HUDEP-2 (cell line): ENCODE data around the gene CCDC57.
A peak's percentile ranks its signal among the peaks of the same experiment; 100 is the strongest.
"Not testable (repeated sequence)": the region's sequence is repeated elsewhere in the genome, so short reads cannot be mapped to it uniquely, and the experiment has no call there.

Experiments
- DNase-seq, 76 experiments: peaks; one replicate each; lab custom pipeline; 2025; ENCODE audit not compliant: unreplicated experiment in 76 of 76; lab: John Stamatoyannopoulos, UW

CCDC57 gene, protein sequence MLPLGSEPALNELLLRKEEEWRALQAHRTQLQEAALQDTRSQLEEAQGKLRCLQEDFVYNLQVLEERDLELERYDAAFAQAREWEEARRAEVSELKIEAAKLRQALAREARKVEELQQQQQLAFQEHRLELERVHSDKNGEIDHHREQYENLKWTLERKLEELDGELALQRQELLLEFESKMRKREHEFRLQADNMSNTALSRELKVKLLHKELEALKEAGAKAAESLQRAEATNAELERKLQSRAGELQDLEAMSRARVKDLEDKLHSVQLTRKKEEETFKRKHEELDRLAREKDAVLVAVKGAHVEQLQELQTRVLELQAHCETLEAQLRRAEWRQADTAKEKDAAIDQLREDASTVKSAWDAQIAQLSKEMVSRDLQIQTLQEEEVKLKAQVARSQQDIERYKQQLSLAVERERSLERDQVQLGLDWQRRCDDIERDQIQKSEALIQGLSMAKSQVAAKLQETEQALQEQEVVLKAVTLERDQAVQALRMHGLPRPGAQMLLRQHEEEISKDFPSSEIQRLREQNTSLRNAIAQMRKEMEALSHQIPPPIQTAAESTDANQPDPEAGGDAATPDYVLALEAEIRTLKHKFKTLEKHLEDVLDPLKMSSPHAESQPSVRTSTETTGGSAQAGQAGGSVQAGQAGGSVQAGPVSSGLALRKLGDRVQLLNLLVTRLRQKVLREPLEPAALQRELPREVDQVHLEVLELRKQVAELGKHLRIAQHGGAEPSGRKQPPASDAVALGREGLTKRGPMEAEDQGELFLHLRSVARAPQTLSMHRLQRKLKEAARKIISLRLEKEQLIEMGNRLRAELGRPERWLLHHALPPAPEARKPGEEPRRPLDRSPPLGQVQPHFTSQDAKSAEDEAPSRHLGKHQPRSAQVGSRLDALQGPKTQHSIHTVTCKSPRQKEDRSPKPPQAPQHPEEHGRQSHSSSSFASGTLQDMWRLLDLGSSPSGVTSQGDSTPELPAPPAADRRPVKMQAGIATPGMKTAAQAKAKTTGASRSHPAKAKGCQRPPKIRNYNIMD

DNA sequence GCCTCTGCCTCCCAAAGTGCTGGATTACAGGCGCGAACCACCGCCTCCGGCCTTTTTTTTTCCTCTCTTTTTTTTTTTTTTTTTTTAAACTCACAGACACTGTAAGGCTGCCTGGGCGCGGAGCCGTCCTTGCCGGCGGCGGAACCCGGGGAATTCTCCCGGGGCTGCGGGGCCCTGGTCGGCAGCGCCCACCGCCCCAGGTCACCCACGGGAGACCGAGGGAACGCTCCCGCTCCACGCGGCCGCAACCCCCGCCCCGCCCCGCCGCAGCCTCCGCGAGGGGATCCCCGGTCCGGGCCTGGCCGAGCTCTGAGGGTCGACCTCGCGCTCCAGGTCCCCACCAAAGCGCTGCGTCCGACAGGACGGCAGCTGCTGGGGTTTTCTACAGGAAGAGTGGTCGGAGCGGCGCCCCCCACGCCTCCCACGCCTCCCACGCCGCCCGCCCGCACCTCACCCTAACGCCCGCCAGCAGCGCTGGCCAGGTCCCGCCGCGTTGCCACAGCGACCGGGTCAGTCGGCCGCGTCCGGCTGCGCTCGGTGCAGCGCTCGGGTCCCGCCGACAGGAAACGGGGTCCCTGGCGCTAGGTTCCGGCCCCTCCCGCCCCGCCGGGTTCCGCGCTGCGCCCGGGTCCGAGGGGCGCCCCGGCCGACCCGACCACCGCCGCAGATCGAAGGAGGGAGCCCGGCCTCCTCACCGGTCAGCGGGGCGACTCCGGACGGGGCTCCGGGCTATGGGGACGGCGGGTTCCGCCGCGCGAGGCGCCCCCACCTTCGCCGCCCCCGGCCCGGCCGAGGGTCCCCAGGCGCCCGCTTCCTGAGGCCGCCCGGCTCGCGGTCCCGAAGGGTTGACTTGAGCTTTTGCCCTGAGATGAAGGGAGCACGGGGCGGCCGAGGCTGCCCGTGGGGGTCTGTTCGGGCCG, at the start of gene CCDC57:
Gene CCDC57, minus strand, starts transcription at position 512 of the 920 bp plus-strand sequence. CDS start 10,898 bp downstream, outside the sequence.
- DNase-seq = peak in 68 of 76 experiments; percentile 18 to 87 (median 67)

DNA sequence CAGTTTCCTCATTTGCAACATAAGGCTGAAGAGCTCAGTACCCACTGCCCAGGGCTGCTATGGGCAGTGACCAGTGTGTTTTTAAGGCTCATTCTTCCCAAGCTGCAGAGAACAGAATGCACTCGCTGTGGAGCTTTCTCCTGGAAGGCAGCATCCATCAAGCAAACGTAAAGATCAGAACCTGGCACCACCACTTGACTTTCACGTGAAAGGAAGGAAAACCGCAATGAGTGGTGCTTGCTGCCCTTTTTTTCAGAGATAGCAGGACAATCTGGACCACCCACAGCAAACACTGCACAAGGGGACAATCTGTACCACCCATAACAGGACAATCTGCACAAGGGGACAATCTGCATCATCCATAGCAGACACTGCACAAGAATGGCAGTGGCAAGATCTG, 49.7 kb upstream of the CCDC57 start:
- DNase-seq = no peak

DNA sequence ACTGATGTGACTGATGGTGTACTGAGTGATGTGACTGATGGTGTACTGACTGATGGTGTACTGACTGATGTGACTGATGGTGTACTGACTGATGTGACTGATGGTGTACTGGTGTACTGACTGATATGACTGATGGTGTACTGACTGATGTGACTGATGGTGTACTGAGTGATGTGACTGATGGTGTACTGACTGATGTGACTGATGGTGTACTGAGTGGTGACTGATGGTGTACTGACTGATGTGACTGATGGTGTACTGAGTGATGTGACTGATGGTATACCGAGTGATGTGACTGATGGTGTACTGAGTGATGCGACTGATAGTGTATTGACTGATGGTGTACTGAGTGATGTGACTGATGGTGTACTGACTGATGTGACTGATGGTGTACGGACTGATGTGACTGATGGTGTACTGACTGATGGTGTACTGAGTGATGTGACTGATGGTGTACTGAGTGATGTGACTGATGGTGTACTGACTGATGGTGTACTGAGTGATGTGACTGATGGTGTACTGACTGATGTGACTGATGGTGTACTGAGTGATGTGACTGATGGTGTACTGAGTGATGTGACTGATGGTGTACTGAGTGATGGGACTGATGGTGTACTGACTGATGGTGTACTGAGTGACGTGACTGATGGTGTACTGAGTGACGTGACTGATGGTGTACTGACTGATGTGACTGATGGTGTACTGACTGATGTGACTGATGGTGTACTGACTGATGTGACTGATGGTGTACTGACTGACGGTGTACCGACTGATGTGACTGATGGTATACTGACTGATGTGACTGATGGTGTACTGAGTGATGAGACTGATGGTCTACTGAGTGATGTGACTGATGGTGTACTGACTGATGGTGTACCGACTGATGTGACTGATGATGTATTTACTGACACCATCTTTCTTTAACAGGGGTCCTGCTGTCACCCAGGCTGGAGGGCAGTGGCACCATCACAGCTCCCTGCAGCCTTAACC, 47.6 kb upstream of the CCDC57 start:
- not testable (repeated sequence) for DNase-seq

DNA sequence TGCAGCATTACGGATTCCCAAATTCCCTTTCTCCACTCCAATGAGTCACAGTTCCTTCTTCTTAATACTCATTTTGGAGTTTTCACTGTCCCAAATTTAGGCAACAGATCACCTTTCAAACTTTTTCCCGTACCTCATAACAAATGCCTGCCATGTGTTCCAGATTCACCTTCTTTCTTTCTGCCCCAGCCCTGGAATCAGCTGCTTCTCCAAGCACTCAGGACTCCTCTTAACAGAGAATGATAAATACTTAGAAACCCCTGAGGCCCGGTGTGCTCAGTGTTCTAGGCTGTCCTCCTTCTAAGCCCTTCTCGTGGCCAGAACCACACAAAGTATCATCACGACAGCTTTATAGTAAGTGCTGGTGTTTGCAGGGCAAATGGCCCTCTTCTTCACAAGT, 45.9 kb upstream of the CCDC57 start:
- DNase-seq = no peak

DNA sequence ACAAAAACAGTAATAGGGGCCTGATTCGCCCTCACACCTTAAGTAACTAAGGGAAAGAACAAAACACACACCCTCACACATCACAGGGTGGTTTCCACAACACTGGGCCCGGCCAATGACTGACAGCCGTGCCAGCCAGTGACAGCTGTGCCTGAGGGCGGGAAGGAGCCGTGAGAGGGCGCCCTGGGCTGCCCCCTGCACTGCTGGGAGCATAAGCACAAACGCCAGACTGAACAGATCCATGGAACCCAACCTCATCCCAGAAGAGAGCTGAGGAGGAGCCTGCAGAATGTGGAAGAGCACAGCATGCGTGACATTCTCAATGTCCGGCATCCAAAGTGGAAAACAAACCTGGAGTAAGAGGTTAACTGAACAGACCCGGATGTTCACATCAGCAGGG, 44.8 kb upstream of the CCDC57 start:
- peak in 19 of 76 experiments; percentile 4 to 62 (median 26) for DNase-seq

DNA sequence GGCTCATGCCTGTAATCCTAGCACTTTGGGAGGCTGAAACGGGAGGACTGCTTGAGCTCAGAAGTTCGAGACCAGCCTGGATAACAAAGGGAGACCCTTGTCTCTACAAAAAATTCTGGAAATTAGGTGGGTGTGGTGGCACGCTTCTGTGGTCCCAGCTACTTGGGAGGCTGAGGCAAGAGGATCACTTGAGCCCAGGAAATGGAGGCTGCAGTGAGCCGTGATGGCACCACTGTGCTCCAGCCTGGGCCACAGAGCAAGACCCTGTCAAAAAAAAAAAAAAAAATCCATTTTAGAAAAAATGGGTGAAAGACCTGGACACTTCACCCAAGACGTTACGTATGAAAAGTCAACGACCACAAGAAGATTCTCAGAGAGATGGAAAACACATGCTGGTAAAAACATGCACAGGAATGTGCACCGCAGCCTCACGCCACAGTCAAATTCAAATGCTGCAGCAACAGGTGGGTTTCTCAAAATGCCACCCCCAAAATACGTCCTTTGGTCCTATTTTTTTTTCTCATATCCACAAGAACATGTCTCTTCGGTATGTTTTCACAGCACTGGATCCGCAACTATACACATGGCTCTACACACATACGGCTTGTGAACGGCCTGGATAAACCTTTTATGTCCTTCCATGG, 43.7 kb upstream of the CCDC57 start:
- DNase-seq = no peak

DNA sequence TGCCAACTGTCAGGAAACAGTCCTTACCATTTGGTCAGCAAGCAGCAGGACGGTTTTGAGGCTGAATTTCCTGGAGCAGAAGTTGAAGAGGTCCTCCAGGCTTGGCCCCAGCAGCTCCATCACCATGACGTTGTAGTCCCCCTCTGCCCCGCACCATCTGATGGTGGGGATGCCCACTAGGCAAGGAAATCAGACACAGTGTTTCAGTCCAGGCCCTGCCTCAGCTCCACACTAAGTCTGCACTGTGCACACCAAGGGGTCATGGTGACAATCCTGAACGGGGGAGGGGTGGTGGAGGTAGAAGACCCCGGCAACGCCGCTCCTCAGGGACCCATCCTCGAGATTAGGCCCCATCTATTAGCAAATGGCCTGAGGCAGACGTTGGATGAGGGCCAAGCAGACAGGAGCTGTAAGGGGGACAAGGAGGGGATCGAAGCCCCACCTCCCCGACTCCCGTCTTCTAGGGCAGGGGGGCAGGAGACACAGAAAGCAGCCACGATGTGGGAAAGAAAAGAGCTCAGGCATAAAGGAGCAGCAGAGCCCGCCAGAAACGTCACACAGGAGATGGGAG, 42.8 kb upstream of the CCDC57 start:
- no peak for DNase-seq

DNA sequence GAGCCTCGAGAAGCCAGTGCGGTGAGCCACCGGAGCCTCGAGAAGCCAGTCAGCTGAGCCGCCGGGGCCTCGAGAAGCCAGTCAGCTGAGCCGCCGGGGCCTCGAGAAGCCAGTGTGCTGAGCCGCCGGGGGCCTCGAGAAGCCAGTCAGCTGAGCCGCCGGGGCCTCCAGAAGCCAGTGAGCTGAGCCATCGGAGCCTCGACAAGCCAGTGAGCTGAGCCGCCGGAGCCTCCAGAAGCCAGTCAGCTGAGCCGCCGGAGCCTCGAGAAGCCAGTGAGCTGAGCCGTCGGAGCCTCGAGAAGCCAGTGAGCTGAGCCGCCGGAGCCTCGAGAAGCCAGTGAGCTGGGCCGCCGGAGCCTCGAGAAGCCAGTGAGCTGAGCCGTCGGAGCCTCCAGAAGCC, 42.1 kb upstream of the CCDC57 start:
- DNase-seq = not testable (repeated sequence)

DNA sequence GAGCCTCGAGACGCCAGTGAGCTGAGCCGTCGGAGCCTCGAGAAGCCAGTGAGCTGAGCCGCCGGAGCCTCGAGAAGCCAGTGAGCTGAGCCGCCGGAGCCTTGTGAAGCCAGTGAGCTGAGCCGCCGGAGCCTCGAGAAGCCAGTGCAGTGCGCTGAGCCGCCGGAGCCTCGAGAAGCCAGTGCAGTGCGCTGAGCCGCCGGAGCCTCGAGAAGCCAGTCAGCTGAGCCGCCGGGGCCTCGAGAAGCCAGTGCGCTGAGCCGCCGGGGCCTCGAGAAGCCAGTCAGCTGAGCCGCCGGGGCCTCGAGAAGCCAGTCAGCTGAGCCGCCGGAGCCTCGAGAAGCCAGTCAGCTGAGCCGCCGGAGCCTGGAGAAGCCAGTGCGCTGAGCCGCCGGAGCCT, 41.5 kb upstream of the CCDC57 start:
- not testable (repeated sequence) for DNase-seq

DNA sequence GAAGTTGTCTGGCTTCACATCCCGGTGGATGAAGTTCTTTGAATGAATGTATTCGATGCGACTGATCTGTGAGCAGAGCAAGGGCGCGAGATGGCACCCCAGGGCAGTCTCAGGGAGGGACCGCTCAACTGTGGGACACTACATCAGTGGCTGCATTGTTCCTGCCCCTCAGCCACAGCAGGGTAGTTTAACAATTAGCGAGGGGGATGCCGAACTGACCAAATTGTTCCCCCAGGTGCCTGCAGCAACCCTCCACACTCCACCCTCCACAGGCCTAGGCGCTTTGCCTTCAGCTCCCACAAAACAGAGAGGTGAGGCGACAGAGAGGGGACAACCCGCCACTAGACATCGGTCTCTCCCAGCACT, 40.5 kb upstream of the CCDC57 start:
- DNase-seq = no peak

DNA sequence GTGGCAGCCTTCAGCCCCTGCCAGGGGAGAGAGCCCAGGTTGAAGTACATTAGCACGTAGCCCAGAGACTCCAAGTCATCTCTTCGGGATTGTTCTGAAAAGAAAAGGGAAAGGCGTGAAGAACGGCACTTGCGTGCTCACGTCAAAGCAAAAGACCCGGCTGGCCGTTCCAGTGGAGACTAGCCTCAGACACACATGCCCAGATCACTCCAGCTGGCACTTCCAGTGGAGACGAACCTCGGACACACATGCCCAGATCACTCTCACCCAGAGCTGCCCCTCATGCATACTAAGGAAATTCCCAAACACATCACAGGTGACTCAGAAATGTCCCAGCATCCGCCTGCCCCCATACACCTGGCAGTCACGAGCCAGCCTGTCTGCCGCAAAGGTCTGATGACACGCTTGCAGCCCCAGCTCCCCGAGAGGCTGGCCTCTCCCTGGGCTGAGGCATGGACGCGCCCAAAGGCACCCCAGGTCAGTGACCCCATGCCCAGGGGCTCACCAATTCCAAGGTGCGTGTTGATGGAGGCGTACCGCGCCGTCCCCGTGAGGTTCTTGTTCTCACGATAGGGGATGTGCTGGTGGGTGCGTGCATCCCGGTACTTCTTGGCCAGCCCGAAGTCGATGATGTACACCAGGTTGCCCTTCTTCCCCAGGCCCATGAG, 40.0 kb upstream of the CCDC57 start:
- DNase-seq = no peak

DNA sequence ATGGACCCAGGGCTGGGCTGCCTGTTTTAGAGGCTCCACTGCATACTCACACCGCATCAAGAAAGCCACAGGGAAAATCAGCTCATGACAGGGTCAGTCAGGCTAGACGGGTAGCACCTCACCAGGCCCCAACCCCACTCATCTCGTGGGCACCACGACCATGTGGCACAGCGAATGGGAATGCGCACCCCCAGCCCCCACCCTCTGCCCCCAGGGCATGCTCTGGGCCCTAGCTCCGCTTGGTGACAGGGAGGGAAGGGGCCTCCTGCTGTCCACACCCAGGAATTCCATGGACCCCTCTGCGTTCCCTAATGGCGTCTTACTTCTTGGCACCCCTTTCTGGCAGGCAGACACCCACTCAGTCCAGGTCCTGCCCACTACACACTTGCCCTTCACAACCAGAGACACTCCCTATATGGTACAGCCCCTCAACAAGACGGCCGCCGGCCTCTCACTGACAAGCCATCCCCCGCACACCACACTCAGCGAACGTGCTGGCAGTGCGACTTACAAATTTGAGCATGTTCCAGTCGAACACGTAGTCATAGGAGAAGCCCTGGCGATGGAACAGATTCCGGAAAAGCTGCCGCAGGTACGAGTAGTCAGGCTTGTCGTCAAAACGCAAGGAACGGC, 38.3 kb upstream of the CCDC57 start:
- DNase-seq = no peak

DNA sequence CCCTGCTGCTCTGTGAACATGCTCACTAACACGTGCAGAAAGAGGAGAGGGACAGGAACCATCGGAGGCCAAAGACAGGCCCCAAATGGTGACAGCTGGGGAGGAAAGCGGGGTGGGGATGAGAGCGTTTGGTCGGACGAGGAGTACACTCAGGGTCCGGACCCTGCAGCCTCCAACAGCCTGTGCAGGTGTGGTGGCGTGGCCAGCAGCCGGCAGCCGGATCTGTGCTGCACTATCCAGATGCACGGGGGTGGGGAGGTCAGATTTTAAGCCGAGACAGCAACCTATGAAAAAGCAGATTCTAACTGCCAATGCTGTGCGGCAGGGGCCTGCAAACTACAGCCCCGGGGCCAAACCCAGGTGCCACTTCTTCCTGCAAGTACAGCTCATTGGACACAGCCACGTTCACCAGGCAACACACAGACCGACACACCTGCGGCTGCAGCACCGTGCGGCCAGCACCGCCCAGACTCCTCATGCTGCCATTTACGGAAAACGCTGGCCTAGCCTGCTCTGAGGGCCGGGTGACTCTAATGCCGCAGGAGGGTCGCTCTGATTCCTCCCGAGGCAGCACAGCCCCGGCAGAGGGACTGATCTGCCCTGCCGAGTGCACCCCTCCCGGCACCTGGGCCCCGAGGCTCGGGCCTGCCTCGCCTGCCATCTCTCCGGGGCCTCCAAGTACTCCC, 37.4 kb upstream of the CCDC57 start:
- no peak for DNase-seq

DNA sequence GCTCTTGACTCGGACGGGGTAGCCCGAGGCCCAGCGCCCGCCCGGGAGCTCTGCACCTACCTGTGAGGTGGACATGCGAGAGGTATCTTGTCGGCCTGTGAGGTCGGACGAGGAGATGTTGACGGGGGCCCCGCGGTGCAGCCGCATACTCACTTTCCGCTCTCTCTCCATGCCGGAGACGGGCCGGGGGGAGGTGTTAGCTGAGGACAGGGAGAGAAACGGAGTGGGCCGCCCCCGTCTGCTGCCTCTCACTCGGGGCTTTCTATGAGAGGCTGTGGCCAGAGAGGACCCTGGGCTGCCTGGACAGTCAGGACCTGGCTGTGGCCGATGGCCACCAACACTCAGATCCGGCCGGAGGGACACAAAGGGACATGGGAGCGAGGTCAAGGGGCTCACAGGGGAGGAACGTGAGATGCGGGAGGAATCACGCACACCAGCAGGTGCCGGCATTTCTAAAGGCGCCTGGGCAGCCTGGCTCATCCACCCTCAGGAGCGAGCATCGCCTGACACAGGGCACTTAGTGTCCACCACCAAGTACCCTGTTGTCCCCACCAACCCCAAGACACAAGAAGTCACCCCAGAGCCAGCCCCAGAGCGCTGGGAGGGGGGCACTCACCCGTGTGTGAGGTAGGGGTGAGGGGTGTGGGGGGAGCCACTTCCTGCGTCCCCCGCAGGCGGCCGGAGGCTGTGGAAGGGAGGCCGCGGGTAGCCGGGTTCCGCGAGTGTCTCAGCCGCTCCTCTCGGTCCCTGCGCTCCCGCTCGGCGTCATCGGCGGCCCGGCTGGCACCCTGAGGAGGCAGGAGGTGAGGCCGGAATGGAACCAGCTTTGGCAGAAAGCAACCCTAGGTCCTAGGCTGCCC, 36.4 kb upstream of the CCDC57 start:
- DNase-seq = no peak

DNA sequence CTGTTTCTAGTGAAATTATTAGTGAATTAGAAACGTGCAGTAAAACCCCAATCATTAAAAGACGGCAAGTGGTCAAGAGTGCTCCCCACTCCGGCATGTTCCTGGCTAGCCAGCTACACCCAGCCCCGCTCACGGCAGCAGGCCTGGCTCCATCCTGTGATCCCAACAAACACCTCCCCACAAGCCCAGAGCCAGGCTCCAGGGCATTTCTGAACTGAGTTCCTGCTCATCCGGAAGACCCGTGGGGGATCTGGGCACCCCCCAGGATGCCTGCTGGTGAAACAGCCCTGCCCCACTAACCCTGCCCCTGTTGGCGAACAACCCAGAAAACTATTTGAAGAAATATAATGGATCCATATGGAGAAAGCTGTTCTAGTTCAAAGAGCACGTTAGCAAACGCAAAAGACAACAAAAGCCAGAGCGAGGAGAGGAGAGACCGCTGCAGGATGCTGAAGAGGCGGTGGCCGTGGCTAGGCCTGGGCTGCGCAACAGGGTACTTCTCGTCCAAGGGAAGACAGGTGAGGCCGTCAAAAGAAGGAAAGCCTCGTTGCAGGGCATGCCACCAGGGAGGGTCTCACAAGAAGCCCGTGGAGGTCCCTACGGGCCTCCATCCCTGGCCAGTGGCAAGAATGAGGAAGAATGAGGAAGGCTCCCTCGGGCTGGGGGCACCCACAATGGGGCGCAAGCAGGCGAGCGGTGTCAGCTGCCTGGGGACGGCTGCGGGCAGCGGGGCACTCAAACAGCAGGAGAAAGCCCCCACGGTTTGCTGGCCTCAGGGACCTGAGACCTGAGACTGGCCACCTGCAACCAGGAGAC, 35.4 kb upstream of the CCDC57 start:
- DNase-seq = no peak
